ENCODE data around the gene TCF4.

Gene TCF4

GRCh38 chr18:55461848-55462247 is 126.1 kb downstream of the TCF4 start:
- Histone ChIP-seq H3K4me1 (ENCODE audit: control insufficient read depth, low read length) (peaks cover 99% of the 10 kb centered on the region), H3K4me2 (ENCODE audit: low read length) (no peak overlapping the region), H3K9me2 (replicated peaks; ENCODE audit: control insufficient read depth, low read length) (no peaks in the 10 kb centered on the region), H4K20me1 (ENCODE audit: control insufficient read depth, insufficient read depth, low read depth, low read length) (no peaks in the 10 kb centered on the region), H3K36me3 (ENCODE audit: control insufficient read depth, low read length) (peaks cover 61% of the 10 kb centered on the region), H3K4me3 (ENCODE audit: low read length) (no peak overlapping the region), H3K27ac (ENCODE audit: low read depth, low read length) (no peak overlapping the region), H3K9me3 (ENCODE audit: control insufficient read depth, insufficient read depth, low read length) (no peaks in the 10 kb centered on the region), H3F3A (ENCODE audit: control insufficient read depth, insufficient read depth) (peaks cover 25% of the 10 kb centered on the region), H3K79me2 (ENCODE audit: control insufficient read depth, low read length) (peaks cover 84% of the 10 kb centered on the region), H3K27me3 (ENCODE audit: control insufficient read depth, low read length) (no peaks in the 10 kb centered on the region)
- no peak for TF ChIP-seq EZH2phosphoT487 (IDR thresholded peaks at IDR 0.05; ENCODE audit: borderline replicate concordance, low read length)
- no peak for TF ChIP-seq CTCF (IDR thresholded peaks at IDR 0.05; ENCODE audit: low read depth, low read length, poor library complexity, severe bottlenecking)

GRCh38 chr18:55458456-55459203 is 129.4 kb downstream of the TCF4 start:
- TF ChIP-seq CTCF (IDR thresholded peaks at IDR 0.05; ENCODE audit: low read depth, low read length, poor library complexity, severe bottlenecking) (no peak), EZH2phosphoT487 (IDR thresholded peaks at IDR 0.05; ENCODE audit: borderline replicate concordance, low read length) (no peak)
- peaks cover 71% of the 10 kb centered on the region for H3K36me3 ChIP-seq (ENCODE audit: control insufficient read depth, low read length)
- no peaks in the 10 kb centered on the region for H3K9me3 ChIP-seq (ENCODE audit: control insufficient read depth, insufficient read depth, low read length)
- peaks cover 99% of the 10 kb centered on the region for H3K4me1 ChIP-seq (ENCODE audit: control insufficient read depth, low read length)
- peak overlapping the region; percentile 32 for H3K4me2 ChIP-seq (ENCODE audit: low read length)
- no peaks in the 10 kb centered on the region for H3K27me3 ChIP-seq (ENCODE audit: control insufficient read depth, low read length)
- no peaks in the 10 kb centered on the region for H4K20me1 ChIP-seq (ENCODE audit: control insufficient read depth, insufficient read depth, low read depth, low read length)
- no peaks in the 10 kb centered on the region for H3K9me2 ChIP-seq (replicated peaks; ENCODE audit: control insufficient read depth, low read length)
- peak overlapping the region; percentile 54 for H3K27ac ChIP-seq (ENCODE audit: low read depth, low read length)
- peaks cover 95% of the 10 kb centered on the region for H3K79me2 ChIP-seq (ENCODE audit: control insufficient read depth, low read length)
- H3K4me3 ChIP-seq (ENCODE audit: low read length): no peak overlapping the region
- H3F3A ChIP-seq (ENCODE audit: control insufficient read depth, insufficient read depth): no peaks in the 10 kb centered on the region

- Histone ChIP-seq H3K4me3 (ENCODE audit: low read length) (no peak overlapping the region), H3K79me2 (ENCODE audit: control insufficient read depth, low read length) (peaks cover 94% of the 10 kb centered on the region), H3K4me1 (ENCODE audit: control insufficient read depth, low read length) (peaks cover 99% of the 10 kb centered on the region), H3K36me3 (ENCODE audit: control insufficient read depth, low read length) (peaks cover 60% of the 10 kb centered on the region), H3K9me2 (replicated peaks; ENCODE audit: control insufficient read depth, low read length) (no peaks in the 10 kb centered on the region), H3F3A (ENCODE audit: control insufficient read depth, insufficient read depth) (no peaks in the 10 kb centered on the region), H3K4me2 (ENCODE audit: low read length) (peak overlapping the region; percentile 39), H3K27me3 (ENCODE audit: control insufficient read depth, low read length) (no peaks in the 10 kb centered on the region), H3K9me3 (ENCODE audit: control insufficient read depth, insufficient read depth, low read length) (no peaks in the 10 kb centered on the region), H4K20me1 (ENCODE audit: control insufficient read depth, insufficient read depth, low read depth, low read length) (no peaks in the 10 kb centered on the region), H3K27ac (ENCODE audit: low read depth, low read length) (peak overlapping the region; percentile 54)
- TF ChIP-seq CTCF (IDR thresholded peaks at IDR 0.05; ENCODE audit: low read depth, low read length, poor library complexity, severe bottlenecking): no peak
- no peak for TF ChIP-seq EZH2phosphoT487 (IDR thresholded peaks at IDR 0.05; ENCODE audit: borderline replicate concordance, low read length)
These were observed 131.0 kb downstream of the TCF4 start for GRCh38 chr18:55457028-55457427.

Measured in DOHH2 (cell line).